ENCODE results near the gene RNU7-1. TPM values are rescaled to one million over a fixed set of nuclear protein-coding genes. Genes with fewer than 3 reads are reported as not detected.

RNU7-1 gene
- total RNA-seq, 1 donor from 2014 or later, result not detected

- Mint-ChIP-seq H3K36me3 (peaks cover 16% of the 10 kb centered on the region), H3K4me1 (peaks cover 49% of the 10 kb centered on the region), H3K9me3 (no peaks in the 10 kb centered on the region), H3K4me3 (no peak overlapping the region), H3K27ac (peak overlapping the region; percentile 25), H3K27me3 (ENCODE audit: low read depth) (no peaks in the 10 kb centered on the region)
- no peak for TF ChIP-seq CTCF (IDR thresholded peaks at IDR 0.05; ENCODE audit: unreplicated experiment)
- no peak for DNase-seq (ENCODE audit: low spot score in 2 of 2, unreplicated experiment in 2 of 2)
These were observed 8.0 kb upstream of the RNU7-1 start for GRCh38 chr12:6935371-6936193.

DNA sequence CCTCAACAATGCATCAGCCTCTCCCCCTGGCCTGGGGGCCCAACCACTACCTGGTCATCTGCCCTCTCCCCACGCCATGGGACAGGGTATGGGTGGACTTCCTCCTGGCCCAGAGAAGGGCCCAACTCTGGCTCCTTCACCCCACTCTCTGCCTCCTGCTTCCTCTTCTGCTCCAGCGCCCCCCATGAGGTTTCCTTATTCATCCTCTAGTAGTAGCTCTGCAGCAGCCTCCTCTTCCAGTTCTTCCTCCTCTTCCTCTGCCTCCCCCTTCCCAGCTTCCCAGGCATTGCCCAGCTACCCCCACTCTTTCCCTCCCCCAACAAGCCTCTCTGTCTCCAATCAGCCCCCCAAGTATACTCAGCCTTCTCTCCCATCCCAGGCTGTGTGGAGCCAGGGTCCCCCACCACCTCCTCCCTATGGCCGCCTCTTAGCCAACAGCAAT is 7.4 kb upstream of the RNU7-1 start:
- peak overlapping the region; percentile 55 for H3K4me3 Mint-ChIP-seq
- H3K4me1 Mint-ChIP-seq, result peaks cover 44% of the 10 kb centered on the region
- H3K27me3 Mint-ChIP-seq (ENCODE audit: low read depth), result no peaks in the 10 kb centered on the region
- peaks cover 19% of the 10 kb centered on the region for H3K36me3 Mint-ChIP-seq
- TF ChIP-seq CTCF (IDR thresholded peaks at IDR 0.05; ENCODE audit: unreplicated experiment), result no peak
- no peaks in the 10 kb centered on the region for H3K9me3 Mint-ChIP-seq
- H3K27ac Mint-ChIP-seq, result peak overlapping the region; percentile 86
- DNase-seq (ENCODE audit: low spot score in 2 of 2, unreplicated experiment in 2 of 2), result no peak

DNA sequence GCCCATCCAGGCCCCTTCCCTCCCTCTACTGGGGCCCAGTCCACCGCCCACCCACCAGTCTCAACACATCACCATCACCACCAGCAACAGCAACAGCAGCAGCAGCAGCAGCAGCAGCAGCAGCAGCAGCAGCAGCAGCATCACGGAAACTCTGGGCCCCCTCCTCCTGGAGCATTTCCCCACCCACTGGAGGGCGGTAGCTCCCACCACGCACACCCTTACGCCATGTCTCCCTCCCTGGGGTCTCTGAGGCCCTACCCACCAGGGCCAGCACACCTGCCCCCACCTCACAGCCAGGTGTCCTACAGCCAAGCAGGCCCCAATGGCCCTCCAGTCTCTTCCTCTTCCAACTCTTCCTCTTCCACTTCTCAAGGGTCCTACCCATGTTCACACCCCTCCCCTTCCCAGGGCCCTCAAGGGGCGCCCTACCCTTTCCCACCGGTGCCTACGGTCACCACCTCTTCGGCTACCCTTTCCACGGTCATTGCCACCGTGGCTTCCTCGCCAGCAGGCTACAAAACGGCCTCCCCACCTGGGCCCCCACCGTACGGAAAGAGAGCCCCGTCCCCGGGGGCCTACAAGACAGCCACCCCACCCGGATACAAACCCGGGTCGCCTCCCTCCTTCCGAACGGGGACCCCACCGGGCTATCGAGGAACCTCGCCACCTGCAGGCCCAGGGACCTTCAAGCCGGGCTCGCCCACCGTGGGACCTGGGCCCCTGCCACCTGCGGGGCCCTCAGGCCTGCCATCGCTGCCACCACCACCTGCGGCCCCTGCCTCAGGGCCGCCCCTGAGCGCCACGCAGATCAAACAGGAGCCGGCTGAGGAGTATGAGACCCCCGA is 6.8 kb upstream of the RNU7-1 start:
- no peaks in the 10 kb centered on the region for H3K27me3 Mint-ChIP-seq (ENCODE audit: low read depth)
- peak overlapping the region; percentile 73 for H3K4me3 Mint-ChIP-seq
- no peaks in the 10 kb centered on the region for H3K9me3 Mint-ChIP-seq
- peak overlapping the region; percentile 86 for H3K27ac Mint-ChIP-seq
- no peak for DNase-seq (ENCODE audit: low spot score in 2 of 2, unreplicated experiment in 2 of 2)
- peaks cover 23% of the 10 kb centered on the region for H3K36me3 Mint-ChIP-seq
- no peak for TF ChIP-seq CTCF (IDR thresholded peaks at IDR 0.05; ENCODE audit: unreplicated experiment)
- H3K4me1 Mint-ChIP-seq, result peaks cover 43% of the 10 kb centered on the region

DNA sequence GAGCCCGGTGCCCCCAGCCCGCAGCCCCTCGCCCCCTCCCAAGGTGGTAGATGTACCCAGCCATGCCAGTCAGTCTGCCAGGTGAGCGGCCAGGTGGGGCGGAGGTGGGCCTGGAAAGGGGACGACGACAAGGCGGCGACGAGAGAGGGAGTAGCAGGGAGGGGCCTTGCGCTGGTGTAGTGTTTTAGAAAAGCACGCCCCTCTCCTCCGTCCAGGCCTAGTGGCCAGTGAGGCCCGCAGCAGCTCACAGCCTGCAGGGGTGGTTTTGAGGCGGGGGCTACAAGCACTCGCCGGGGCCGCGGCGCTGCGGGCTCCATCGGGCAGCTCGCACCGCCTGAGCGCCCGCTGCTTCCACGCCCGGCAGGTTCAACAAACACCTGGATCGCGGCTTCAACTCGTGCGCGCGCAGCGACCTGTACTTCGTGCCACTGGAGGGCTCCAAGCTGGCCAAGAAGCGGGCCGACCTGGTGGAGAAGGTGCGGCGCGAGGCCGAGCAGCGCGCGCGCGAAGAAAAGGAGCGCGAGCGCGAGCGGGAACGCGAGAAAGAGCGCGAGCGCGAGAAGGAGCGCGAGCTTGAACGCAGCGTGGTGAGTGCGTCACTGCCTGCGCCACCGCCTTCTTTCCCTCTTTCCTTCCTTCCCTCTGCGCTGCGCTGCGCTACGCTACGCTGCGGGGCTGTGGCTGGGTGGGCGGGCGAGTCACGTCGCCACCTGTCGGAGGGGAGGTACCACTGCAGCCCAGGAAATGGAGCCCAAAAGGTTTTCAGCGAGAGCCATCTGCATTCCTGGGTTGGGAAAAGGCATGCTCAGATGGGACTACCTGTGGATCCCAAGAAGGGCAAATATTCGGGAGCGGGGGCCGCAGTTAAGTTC is 5.9 kb upstream of the RNU7-1 start:
- no peaks in the 10 kb centered on the region for H3K27me3 Mint-ChIP-seq (ENCODE audit: low read depth)
- no peaks in the 10 kb centered on the region for H3K9me3 Mint-ChIP-seq
- TF ChIP-seq CTCF (IDR thresholded peaks at IDR 0.05; ENCODE audit: unreplicated experiment), result peak; percentile 96
- peaks cover 36% of the 10 kb centered on the region for H3K4me1 Mint-ChIP-seq
- H3K27ac Mint-ChIP-seq, result peak overlapping the region; percentile 95
- peak overlapping the region; percentile 73 for H3K4me3 Mint-ChIP-seq
- peaks cover 22% of the 10 kb centered on the region for H3K36me3 Mint-ChIP-seq
- peak; percentile 84 to 90 for DNase-seq (ENCODE audit: low spot score in 2 of 2, unreplicated experiment in 2 of 2)
